Esophagus (tissue), 2 donors: ENCODE results near the gene NCL. TPM values are rescaled to one million over a fixed set of nuclear protein-coding genes. Genes with fewer than 3 reads are reported as not detected.

Experiments used
- H3K27ac ChIP-seq, 2 donors: one replicate each; pipeline ENCODE4 v1.5.1; 2013; ENCODE audit warnings: low read depth in 2 of 2, mild to moderate bottlenecking in 2 of 2, inconsistent platforms in 1 of 2, low read length in 1 of 2, moderate library complexity in 1 of 2
- H3K27me3 ChIP-seq, 2 donors: one replicate each; pipeline ENCODE4 v1.6.1; 2013; ENCODE audit warnings: low read length in 2 of 2, control low read depth in 1 of 2, mild to moderate bottlenecking in 1 of 2; ENCODE audit not compliant: insufficient read depth in 2 of 2, control insufficient read depth in 1 of 2
- H3K36me3 ChIP-seq, 2 donors: one replicate each; pipeline ENCODE4 v1.6.1; 2013; ENCODE audit warnings: low read length in 1 of 2; ENCODE audit not compliant: control insufficient read depth in 2 of 2, insufficient read depth in 2 of 2
- H3K4me1 ChIP-seq, 2 donors: one replicate each; pipeline ENCODE4 v1.6.1; 2013; ENCODE audit warnings: low read length in 1 of 2; ENCODE audit not compliant: control insufficient read depth in 2 of 2, insufficient read depth in 2 of 2
- H3K4me3 ChIP-seq, 2 donors: one replicate each; pipeline ENCODE4 v1.5.1; 2013; ENCODE audit warnings: low read length in 2 of 2, mild to moderate bottlenecking in 2 of 2, low read depth in 1 of 2, moderate library complexity in 1 of 2
- H3K9me3 ChIP-seq, 2 donors: one replicate each; pipeline ENCODE4 v1.6.1; 2013; ENCODE audit warnings: mild to moderate bottlenecking in 2 of 2, low read depth in 1 of 2, low read length in 1 of 2, moderate library complexity in 1 of 2; ENCODE audit not compliant: control insufficient read depth in 2 of 2, insufficient read depth in 1 of 2
- WGBS, 2 donors: extraction: QIAGEN DNeasy Blood & Tissue Kit; methylation state at CpG; one replicate each; pipeline ENCODE4 v1.1.7; 2013; 5-methylcytosine and 5-hydroxymethylcytosine counted together
- polyA plus RNA-seq, 2 donors: library from polyadenylated mRNA; stranded (reverse); fragments of 200-250 nt; gene quantifications; one replicate each; pipeline ENCODE4 v1.2.3, GENCODE V29; 2013
- donor health status: healthy with polysubstance abuse.
- donor health status: Bipolar disorder and iron deficiency.

The NCL gene
- polyA plus RNA-seq, 2 donors, result 84.4 to 282 TPM

DNA sequence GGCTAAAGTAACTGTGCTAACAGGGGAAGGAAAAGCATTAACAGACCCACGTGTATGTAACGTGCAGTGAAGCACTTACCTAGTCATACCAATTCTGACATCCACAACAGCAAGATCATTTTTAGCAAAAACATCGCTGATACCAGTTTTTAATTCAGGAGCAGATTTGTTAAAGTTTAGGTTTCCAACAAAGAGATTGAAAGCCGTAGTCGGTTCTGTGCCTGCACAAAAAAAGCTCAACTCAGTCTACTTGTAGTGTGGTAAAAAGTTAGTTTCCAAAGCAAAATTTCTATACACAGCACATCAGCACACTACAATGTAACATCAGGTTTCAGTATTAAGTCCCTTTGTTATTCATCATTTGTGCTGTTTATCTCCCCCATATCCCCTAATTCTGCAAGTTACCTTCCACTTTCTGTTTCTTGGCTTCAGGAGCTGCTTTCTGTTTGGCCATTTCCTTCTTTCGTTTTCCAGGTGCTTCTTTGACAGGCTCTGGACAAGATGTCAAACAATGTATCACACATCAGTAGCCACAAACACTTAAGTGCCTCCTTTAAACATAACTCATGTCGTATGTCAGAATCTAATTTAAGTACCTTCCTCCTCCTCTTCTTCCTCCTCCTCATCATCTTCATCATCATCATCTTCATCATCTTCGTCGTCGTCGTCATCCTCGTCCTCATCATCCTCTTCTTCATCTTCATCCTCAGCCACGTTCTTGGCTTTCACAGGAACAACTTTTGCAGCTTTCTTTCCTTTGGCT lies 4.0 kb downstream of the NCL start:
- Histone ChIP-seq H3K36me3 (peaks cover 19 to 29% of the 10 kb centered on the region in 2 donors), H3K27me3 (no peaks in the 10 kb centered on the region), H3K9me3 (no peaks in the 10 kb centered on the region), H3K27ac (no peak overlapping the region), H3K4me3 (no peak overlapping the region), H3K4me1 (peaks cover under 1 to 7% of the 10 kb centered on the region in 2 donors)
- WGBS, 2 donors, result 75 to 76% methylated on average over 13 of the region's 13 CpGs

DNA sequence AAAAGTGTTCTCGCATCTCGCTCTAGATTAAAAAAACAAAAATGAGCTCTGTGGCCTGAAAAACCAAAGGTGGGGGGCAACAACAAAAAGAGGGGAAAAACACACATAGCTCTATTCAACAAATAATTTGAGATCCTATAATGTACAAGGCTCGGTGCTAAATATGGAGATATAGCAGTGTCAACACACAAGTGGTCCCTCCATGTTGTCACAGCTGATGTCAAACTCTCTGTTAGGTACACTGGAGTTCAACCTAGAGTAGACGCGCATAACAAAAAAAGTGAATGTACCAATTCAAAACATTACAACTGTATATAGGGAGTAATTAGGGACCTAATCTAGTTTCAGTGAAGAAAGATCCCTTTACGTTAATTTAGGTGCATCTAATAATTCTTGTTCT lies 5.9 kb downstream of the NCL start:
- H3K4me3 ChIP-seq, result no peak overlapping the region
- no peaks in the 10 kb centered on the region for H3K9me3 ChIP-seq
- H3K36me3 ChIP-seq, result peaks cover 22 to 44% of the 10 kb centered on the region in 2 donors
- 93 to 94% methylated on average over 6 of the region's 6 CpGs for WGBS, 2 donors
- no peak overlapping the region for H3K27ac ChIP-seq
- H3K4me1 ChIP-seq, result peaks cover 0 to 5% of the 10 kb centered on the region in 2 donors
- H3K27me3 ChIP-seq, result no peaks in the 10 kb centered on the region

DNA sequence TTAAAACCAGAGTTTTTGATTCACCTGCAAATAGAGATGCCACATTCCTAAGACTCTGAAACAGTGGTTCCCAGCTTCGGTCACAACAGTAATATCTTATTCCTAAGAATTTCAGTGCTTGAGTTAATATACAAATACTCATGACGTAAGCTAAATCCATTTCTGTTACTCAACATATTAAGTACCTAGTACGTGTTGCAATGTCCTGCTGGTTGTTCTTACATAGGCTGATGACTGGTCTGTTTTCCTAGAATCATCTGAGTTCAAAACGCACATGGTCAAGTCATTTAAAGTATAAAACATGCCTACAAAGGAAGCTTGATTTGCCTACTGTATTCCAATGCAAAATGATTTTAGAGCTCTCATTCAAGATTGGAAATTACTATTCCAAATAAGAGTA lies 7.2 kb downstream of the NCL start:
- peaks cover 0 to 5% of the 10 kb centered on the region in 2 donors for H3K4me1 ChIP-seq
- H3K27me3 ChIP-seq, result no peaks in the 10 kb centered on the region
- peaks cover 26 to 44% of the 10 kb centered on the region in 2 donors for H3K36me3 ChIP-seq
- no peaks in the 10 kb centered on the region for H3K9me3 ChIP-seq
- 73 to 76% methylated on average over 4 of the region's 4 CpGs for WGBS, 2 donors
- no peak overlapping the region for H3K27ac ChIP-seq
- H3K4me3 ChIP-seq, result no peak overlapping the region

DNA sequence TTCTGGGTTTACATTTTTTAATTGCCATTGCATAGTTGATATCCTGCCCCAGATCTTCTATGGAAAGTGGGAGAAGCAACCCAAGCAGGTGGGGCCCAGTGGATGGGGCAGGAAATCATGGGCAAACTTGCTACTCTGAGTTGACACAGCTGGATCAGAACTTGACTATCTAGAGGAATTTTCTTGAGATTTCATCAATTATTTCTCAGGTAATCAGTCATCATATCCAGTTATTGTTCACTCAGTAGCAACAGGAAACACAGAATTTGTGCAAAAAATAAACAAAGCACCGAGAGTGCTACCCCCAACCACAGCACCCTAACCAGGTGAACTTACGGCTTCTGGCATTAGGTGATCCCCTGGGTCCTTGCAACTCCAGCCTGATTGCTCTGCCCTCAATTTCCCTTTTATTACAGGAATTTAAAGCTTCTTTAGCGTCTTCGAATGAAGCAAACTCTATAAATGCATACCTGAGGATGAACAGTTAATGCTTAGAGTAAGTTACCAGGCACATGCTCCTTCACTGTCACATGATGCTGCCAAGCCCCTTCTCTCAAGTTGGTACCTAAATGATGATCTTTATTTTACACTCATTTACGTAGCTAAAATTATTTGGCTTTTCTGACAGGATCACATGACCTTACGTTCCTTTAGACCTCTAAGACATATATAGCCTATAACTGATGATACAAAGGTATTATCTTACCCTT lies 7.8 kb downstream of the NCL start:
- H3K9me3 ChIP-seq, result no peaks in the 10 kb centered on the region
- WGBS, 2 donors, result 71 to 76% methylated on average over 6 of the region's 6 CpGs
- H3K4me1 ChIP-seq, result peaks cover 0 to 1% of the 10 kb centered on the region in 2 donors
- H3K4me3 ChIP-seq, result no peak overlapping the region
- peaks cover 22 to 38% of the 10 kb centered on the region in 2 donors for H3K36me3 ChIP-seq
- H3K27ac ChIP-seq, result no peak overlapping the region
- H3K27me3 ChIP-seq, result no peaks in the 10 kb centered on the region

DNA sequence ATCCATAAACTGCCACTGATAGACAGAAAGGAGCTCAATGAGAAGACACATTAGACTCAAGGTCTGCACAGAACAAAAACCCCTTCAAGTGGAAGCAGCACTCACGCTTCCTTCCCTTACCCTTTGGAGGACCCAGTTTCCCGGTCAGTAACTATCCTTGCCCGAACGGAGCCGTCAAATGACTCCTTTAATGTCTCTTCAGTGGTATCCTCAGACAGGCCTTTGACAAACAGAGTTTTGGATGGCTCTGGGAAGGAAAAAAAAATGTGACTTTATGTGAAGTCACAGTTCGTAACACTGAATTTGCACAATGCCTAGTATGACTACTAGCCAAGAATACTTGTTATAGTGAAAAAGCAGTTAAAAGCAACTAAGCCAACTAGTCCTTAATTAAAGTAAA lies 8.4 kb downstream of the NCL start:
- Histone ChIP-seq H3K4me3 (no peak overlapping the region), H3K9me3 (no peaks in the 10 kb centered on the region), H3K27me3 (no peaks in the 10 kb centered on the region), H3K4me1 (no peaks in the 10 kb centered on the region), H3K36me3 (peaks cover 20 to 35% of the 10 kb centered on the region in 2 donors), H3K27ac (no peak overlapping the region)
- 90 to 92% methylated on average over 6 of the region's 6 CpGs for WGBS, 2 donors

DNA sequence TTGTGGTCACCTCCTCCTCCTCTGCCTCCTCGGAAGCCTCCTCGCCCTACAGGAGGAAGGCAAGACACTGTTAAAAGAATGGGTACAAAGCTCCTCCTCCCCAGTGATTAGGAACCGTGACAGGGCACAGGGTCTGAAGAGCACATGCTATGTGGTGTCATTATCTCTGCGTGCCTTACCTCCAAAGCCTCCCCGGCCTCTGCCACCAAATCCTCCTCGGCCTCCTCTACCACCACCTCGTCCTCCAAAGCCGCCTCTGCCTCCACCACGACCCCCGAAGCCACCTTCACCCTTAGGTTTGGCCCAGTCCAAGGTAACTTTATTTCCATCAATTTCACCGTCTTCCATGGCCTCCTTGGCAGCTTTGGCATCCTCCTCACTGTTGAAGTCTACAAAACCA lies 9.1 kb downstream of the NCL start:
- Histone ChIP-seq H3K36me3 (peaks cover 15 to 31% of the 10 kb centered on the region in 2 donors), H3K4me3 (no peak overlapping the region), H3K4me1 (no peaks in the 10 kb centered on the region), H3K9me3 (no peaks in the 10 kb centered on the region), H3K27me3 (no peaks in the 10 kb centered on the region), H3K27ac (no peak overlapping the region)
- 80 to 85% methylated on average over 11 of the region's 11 CpGs for WGBS, 2 donors

DNA sequence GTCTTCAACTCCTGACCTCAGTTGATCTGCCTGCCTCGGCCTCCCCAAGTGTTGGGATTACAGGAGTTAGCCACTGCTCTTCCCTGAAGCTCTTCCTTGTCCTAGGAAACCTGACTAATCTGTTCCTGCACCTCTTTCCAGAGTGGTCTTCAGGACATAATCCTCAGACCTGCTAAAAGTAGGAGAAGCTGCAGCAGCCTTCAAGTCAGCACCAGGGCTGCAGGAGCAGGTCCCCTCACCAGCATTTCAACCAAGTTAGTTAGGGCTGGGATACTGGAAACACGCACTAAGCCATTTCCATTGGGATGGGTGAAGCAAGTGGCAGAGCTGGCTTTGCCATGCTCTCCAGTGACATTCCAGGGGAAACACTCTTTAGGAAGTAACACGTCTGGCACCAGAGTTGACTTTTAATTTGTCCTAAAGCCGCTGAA lies 9.9 kb downstream of the NCL start:
- Histone ChIP-seq H3K27me3 (no peaks in the 10 kb centered on the region), H3K36me3 (peaks cover 15 to 31% of the 10 kb centered on the region in 2 donors), H3K4me3 (no peak overlapping the region), H3K4me1 (no peaks in the 10 kb centered on the region), H3K27ac (no peak overlapping the region), H3K9me3 (no peaks in the 10 kb centered on the region)
- WGBS, 2 donors, result 83% methylated on average over 4 of the region's 4 CpGs

DNA sequence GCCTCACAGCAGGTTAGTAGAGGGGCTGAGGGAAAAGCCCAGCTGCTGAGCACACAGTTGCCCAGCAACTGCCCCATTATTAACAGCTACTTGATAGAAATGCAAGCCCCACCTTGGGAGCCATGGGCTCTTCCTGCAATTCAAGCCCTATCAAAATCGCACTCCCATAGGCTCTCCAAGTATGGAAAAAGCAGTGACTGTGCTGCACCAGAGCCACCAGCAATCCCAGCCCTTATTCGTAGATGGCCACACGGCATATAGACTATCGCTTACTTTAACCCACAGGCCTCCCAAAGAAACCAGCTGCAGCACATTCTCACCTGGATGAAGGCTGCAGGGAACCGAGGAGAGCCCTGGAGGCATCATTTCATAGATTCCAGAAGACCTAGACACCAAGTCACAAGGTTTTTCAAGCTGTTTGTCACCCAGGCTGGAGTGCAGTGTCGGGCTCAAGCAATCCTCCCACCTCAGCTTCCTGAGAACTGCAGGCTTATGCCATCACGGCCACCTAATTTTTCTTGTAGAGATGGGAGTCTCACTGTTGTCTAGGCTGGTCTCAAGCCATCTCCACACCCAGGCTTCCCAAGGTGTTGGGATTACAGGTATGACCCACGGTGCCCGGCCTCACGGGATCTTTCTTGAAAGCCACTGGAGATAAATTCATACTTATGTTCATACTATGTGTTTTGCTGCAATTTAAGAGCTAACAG lies 11.3 kb downstream of the NCL start:
- peaks cover 15 to 28% of the 10 kb centered on the region in 2 donors for H3K36me3 ChIP-seq
- peak overlapping the region in 1 of 2 donors; percentile 7 for H3K27ac ChIP-seq
- H3K9me3 ChIP-seq, result no peaks in the 10 kb centered on the region
- H3K27me3 ChIP-seq, result no peaks in the 10 kb centered on the region
- 64 to 69% methylated on average over 10 of the region's 10 CpGs for WGBS, 2 donors
- H3K4me3 ChIP-seq, result no peak overlapping the region
- no peaks in the 10 kb centered on the region for H3K4me1 ChIP-seq

DNA sequence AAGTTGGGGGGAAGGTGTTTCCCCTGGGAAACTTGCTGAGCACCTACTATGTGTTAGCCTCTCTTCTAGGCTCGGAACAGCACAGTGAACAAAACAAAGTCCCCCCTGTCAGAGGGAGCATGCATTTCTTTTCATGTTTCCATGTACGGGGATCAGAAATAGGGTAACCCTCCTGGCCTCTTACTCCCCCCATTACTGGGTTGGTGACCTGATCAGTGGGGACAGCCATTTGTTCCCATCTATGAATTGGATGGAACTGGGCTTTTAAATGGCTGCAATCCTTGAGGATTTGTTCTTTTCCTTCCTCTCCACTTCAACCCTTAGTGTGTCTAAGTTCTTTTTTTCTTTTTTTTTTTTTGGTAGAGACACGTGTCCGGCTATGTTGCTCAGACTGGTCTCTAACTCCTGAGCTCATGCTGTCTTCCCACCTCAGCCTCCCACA lies 13.7 kb downstream of the NCL start:
- Histone ChIP-seq H3K4me1 (no peaks in the 10 kb centered on the region), H3K4me3 (no peak overlapping the region), H3K27ac (no peak overlapping the region), H3K9me3 (no peaks in the 10 kb centered on the region), H3K27me3 (no peaks in the 10 kb centered on the region), H3K36me3 (peaks cover 11 to 18% of the 10 kb centered on the region in 2 donors)
- WGBS, 2 donors, result 86 to 90% methylated on average over 4 of the region's 4 CpGs
